Effector memory CD8-positive, alpha-beta T cell (primary cell): ENCODE results near the gene B3GNT8.

Experiments
- ATAC-seq: fragments of 150-1000 bp; cut with Tn5 transposase; replicated peaks from 2 replicates; pipeline ENCODE4 v1.10.0; 2021; ENCODE audit warnings: mild to moderate bottlenecking, moderate library complexity
- DNase-seq, 3 experiments: peaks; one replicate each; pipeline ENCODE4 v3.0.0; 2021
- H3K27ac Mint-ChIP-seq, 2 donors: one replicate each; pipeline ENCODE4 v1.8.0; 2022; ENCODE audit warnings: mild to moderate bottlenecking in 2 of 2, mixed read lengths in 2 of 2, moderate library complexity in 2 of 2
- H3K27me3 Mint-ChIP-seq, 2 donors: one replicate each; pipeline ENCODE4 v1.8.0; 2022; ENCODE audit warnings: mixed read lengths in 2 of 2
- H3K36me3 Mint-ChIP-seq: one replicate; pipeline ENCODE4 v1.8.0; 2022; ENCODE audit warnings: mild to moderate bottlenecking, moderate library complexity, mixed read lengths; ENCODE audit not compliant: insufficient read depth
- H3K4me1 Mint-ChIP-seq, 2 donors: one replicate each; pipeline ENCODE4 v1.8.0; 2022; ENCODE audit warnings: low read depth in 2 of 2, mixed read lengths in 2 of 2
- H3K4me3 Mint-ChIP-seq, 2 donors: one replicate each; pipeline ENCODE4 v1.8.0; 2022; ENCODE audit warnings: mild to moderate bottlenecking in 2 of 2, mixed read lengths in 2 of 2, moderate library complexity in 2 of 2
- H3K9me3 Mint-ChIP-seq, 2 donors: one replicate each; pipeline ENCODE4 v1.8.0; 2022; ENCODE audit warnings: mixed read lengths in 2 of 2

The B3GNT8 gene

GRCh38 chr19:41405776-41406175, 21.4 kb downstream of the B3GNT8 start:
- peaks cover 9% of the 10 kb centered on the region for H3K36me3 Mint-ChIP-seq
- H3K4me1 Mint-ChIP-seq, result peaks cover 25 to 32% of the 10 kb centered on the region in 2 donors
- H3K9me3 Mint-ChIP-seq, result no peaks in the 10 kb centered on the region
- DNase-seq (no peak), ATAC-seq (no peak)
- no peaks in the 10 kb centered on the region for H3K27me3 Mint-ChIP-seq
- no peak overlapping the region for H3K4me3 Mint-ChIP-seq
- H3K27ac Mint-ChIP-seq, result no peak overlapping the region

GRCh38 chr19:41403181-41403970, 23.8 kb downstream of the B3GNT8 start:
- no peaks in the 10 kb centered on the region for H3K27me3 Mint-ChIP-seq
- ATAC-seq, result no peak
- H3K9me3 Mint-ChIP-seq, result no peaks in the 10 kb centered on the region
- peaks cover 7% of the 10 kb centered on the region for H3K36me3 Mint-ChIP-seq
- H3K4me1 Mint-ChIP-seq, result peaks cover 20 to 34% of the 10 kb centered on the region in 2 donors
- no peak for DNase-seq
- H3K27ac Mint-ChIP-seq, result peak overlapping the region in 1 of 2 donors; percentile 8
- H3K4me3 Mint-ChIP-seq, result no peak overlapping the region

GRCh38 chr19:41402010-41402409, 25.2 kb downstream of the B3GNT8 start:
- no peaks in the 10 kb centered on the region for H3K27me3 Mint-ChIP-seq

GRCh38 chr19:41401483-41401882, 25.7 kb downstream of the B3GNT8 start:
- Mint-ChIP-seq H3K36me3 (peaks cover 16% of the 10 kb centered on the region), H3K27me3 (no peaks in the 10 kb centered on the region), H3K9me3 (no peaks in the 10 kb centered on the region), H3K4me3 (no peak overlapping the region), H3K4me1 (peaks cover 32 to 37% of the 10 kb centered on the region in 2 donors), H3K27ac (no peak overlapping the region)
- DNase-seq (no peak), ATAC-seq (no peak)

More at GRCh38 chr19:41402010-41402409, 25.2 kb downstream of the B3GNT8 start:
- Mint-ChIP-seq H3K4me1 (peaks cover 29 to 40% of the 10 kb centered on the region in 2 donors), H3K36me3 (peaks cover 15% of the 10 kb centered on the region), H3K4me3 (no peak overlapping the region), H3K9me3 (no peaks in the 10 kb centered on the region), H3K27ac (no peak overlapping the region)
- DNase-seq, result no peak
- no peak for ATAC-seq

- Mint-ChIP-seq H3K36me3 (peaks cover 21% of the 10 kb centered on the region), H3K4me3 (peak overlapping the region; percentile 98 to 100), H3K27ac (peak overlapping the region; percentile 83 to 100), H3K4me1 (peaks cover 41 to 48% of the 10 kb centered on the region in 2 donors), H3K9me3 (no peaks in the 10 kb centered on the region), H3K27me3 (no peaks in the 10 kb centered on the region)
- DNase-seq, result no peak
- ATAC-seq, result no peak
Measured at GRCh38 chr19:41399525-41399924, 27.6 kb downstream of the B3GNT8 start.

- peak overlapping the region; percentile 83 to 100 for H3K27ac Mint-ChIP-seq
- no peaks in the 10 kb centered on the region for H3K27me3 Mint-ChIP-seq
- peaks cover 41 to 48% of the 10 kb centered on the region in 2 donors for H3K4me1 Mint-ChIP-seq
- H3K4me3 Mint-ChIP-seq, result peak overlapping the region; percentile 98 to 100
- H3K36me3 Mint-ChIP-seq, result peaks cover 23% of the 10 kb centered on the region
- no peaks in the 10 kb centered on the region for H3K9me3 Mint-ChIP-seq
- ATAC-seq (no peak), DNase-seq (no peak)
Measured at GRCh38 chr19:41399091-41399490, 28.1 kb downstream of the B3GNT8 start.

- Mint-ChIP-seq H3K9me3 (no peaks in the 10 kb centered on the region), H3K4me3 (peak overlapping the region; percentile 98 to 100), H3K36me3 (peaks cover 20% of the 10 kb centered on the region), H3K27ac (peak overlapping the region; percentile 100), H3K27me3 (no peaks in the 10 kb centered on the region), H3K4me1 (peaks cover 42 to 47% of the 10 kb centered on the region in 2 donors)
- DNase-seq, result no peak
- ATAC-seq, result no peak
Measured at GRCh38 chr19:41398598-41398997, 28.6 kb downstream of the B3GNT8 start.

- no peaks in the 10 kb centered on the region for H3K27me3 Mint-ChIP-seq
- ATAC-seq (no peak), DNase-seq (no peak)
- H3K9me3 Mint-ChIP-seq, result no peaks in the 10 kb centered on the region
- peak overlapping the region; percentile 98 to 100 for H3K4me3 Mint-ChIP-seq
- peaks cover 40 to 45% of the 10 kb centered on the region in 2 donors for H3K4me1 Mint-ChIP-seq
- peak overlapping the region; percentile 100 for H3K27ac Mint-ChIP-seq
- peaks cover 20% of the 10 kb centered on the region for H3K36me3 Mint-ChIP-seq
Measured at GRCh38 chr19:41398050-41398418, 29.1 kb downstream of the B3GNT8 start.

GRCh38 chr19:41397086-41398049, 29.8 kb downstream of the B3GNT8 start, which contains the start of the genes BCKDHA and EXOSC5:
BCKDHA (plus strand) TSS chr19:41397818; CDS start chr19:41397828, 10 bp downstream.
EXOSC5 (minus strand) TSS chr19:41397359; CDS start chr19:41397328, 31 bp downstream.
- Mint-ChIP-seq H3K4me1 (peaks cover 40 to 45% of the 10 kb centered on the region in 2 donors), H3K9me3 (no peaks in the 10 kb centered on the region), H3K4me3 (peak within 1 kb of the TSS; percentile 98 to 100), H3K27ac (peak within 1 kb of the TSS; percentile 100), H3K27me3 (no peaks in the 10 kb centered on the region), H3K36me3 (peaks cover 25% of the 10 kb centered on the region)
- ATAC-seq (peak; percentile 98), DNase-seq (peak; percentile 97 to 99 (median 98))

GRCh38 chr19:41395355-41395754, 31.8 kb downstream of the B3GNT8 start:
- DNase-seq (no peak), ATAC-seq (no peak)
- Mint-ChIP-seq H3K9me3 (no peaks in the 10 kb centered on the region), H3K27me3 (no peaks in the 10 kb centered on the region), H3K4me1 (peaks cover 35 to 37% of the 10 kb centered on the region in 2 donors), H3K4me3 (peak overlapping the region; percentile 4 to 100), H3K27ac (peak overlapping the region; percentile 5 to 100), H3K36me3 (peaks cover 31% of the 10 kb centered on the region)

- Mint-ChIP-seq H3K27me3 (no peaks in the 10 kb centered on the region), H3K4me3 (no peak overlapping the region), H3K36me3 (peaks cover 37% of the 10 kb centered on the region), H3K4me1 (peaks cover 17 to 22% of the 10 kb centered on the region in 2 donors), H3K27ac (peak overlapping the region in 1 of 2 donors; percentile 59), H3K9me3 (no peaks in the 10 kb centered on the region)
- DNase-seq, result no peak
- no peak for ATAC-seq
Measured at GRCh38 chr19:41392775-41393174, 34.4 kb downstream of the B3GNT8 start.

- H3K4me3 Mint-ChIP-seq, result no peak overlapping the region
- no peak overlapping the region for H3K27ac Mint-ChIP-seq
- H3K9me3 Mint-ChIP-seq, result no peaks in the 10 kb centered on the region
- no peak for ATAC-seq
- peaks cover 32% of the 10 kb centered on the region for H3K36me3 Mint-ChIP-seq
- DNase-seq, result no peak
- peaks cover 12% of the 10 kb centered on the region in 2 donors for H3K4me1 Mint-ChIP-seq
- H3K27me3 Mint-ChIP-seq, result no peaks in the 10 kb centered on the region
Measured at GRCh38 chr19:41391618-41392017, 35.6 kb downstream of the B3GNT8 start.

- Mint-ChIP-seq H3K4me1 (no peaks in the 10 kb centered on the region), H3K36me3 (peaks cover 20% of the 10 kb centered on the region), H3K27me3 (no peaks in the 10 kb centered on the region), H3K9me3 (no peaks in the 10 kb centered on the region), H3K27ac (peak overlapping the region in 1 of 2 donors; percentile 88), H3K4me3 (no peak overlapping the region)
- DNase-seq (no peak), ATAC-seq (no peak)
Measured at GRCh38 chr19:41386442-41386841, 40.7 kb downstream of the B3GNT8 start.
